Nephron (organoid): ENCODE measurements around the gene FNBP1.
"Not testable (repeated sequence)": the region's sequence is repeated elsewhere in the genome, so short reads cannot be mapped to it uniquely, and the experiment has no call there.

Source experiments
- H3K27ac Mint-ChIP-seq, 3 experiments: 2 replicates each; pipeline ENCODE4 v1.8.0; 2020; ENCODE audit warnings: mixed read lengths in 3 of 3, mild to moderate bottlenecking in 2 of 3, moderate library complexity in 1 of 3
- H3K27me3 Mint-ChIP-seq: 2 replicates; pipeline ENCODE4 v1.8.0; 2021; ENCODE audit warnings: low read depth, mild to moderate bottlenecking, moderate library complexity, mixed read lengths
- H3K36me3 Mint-ChIP-seq: 2 replicates; pipeline ENCODE4 v1.8.0; 2020; ENCODE audit warnings: low read depth, mixed read lengths
- H3K4me1 Mint-ChIP-seq: 2 replicates; pipeline ENCODE4 v1.8.0; 2020; ENCODE audit warnings: mixed read lengths
- H3K4me3 Mint-ChIP-seq, 3 experiments: 2 replicates each; pipeline ENCODE4 v1.8.0; 2020; ENCODE audit warnings: mild to moderate bottlenecking in 3 of 3, mixed read lengths in 3 of 3, moderate library complexity in 2 of 3
- H3K9me3 Mint-ChIP-seq: 2 replicates; pipeline ENCODE4 v1.8.0; 2020; ENCODE audit warnings: mixed read lengths
- TF ChIP-seq, protein P1 (sequence below), 3 experiments: fragments of 200-600 bp; sonication (generic); IDR thresholded peaks; one replicate each; pipeline ENCODE4 v1.5.0; 2021; ENCODE audit warnings: antibody characterized with exemption in 3 of 3; ENCODE audit not compliant: unreplicated experiment in 3 of 3

Gene FNBP1

DNA sequence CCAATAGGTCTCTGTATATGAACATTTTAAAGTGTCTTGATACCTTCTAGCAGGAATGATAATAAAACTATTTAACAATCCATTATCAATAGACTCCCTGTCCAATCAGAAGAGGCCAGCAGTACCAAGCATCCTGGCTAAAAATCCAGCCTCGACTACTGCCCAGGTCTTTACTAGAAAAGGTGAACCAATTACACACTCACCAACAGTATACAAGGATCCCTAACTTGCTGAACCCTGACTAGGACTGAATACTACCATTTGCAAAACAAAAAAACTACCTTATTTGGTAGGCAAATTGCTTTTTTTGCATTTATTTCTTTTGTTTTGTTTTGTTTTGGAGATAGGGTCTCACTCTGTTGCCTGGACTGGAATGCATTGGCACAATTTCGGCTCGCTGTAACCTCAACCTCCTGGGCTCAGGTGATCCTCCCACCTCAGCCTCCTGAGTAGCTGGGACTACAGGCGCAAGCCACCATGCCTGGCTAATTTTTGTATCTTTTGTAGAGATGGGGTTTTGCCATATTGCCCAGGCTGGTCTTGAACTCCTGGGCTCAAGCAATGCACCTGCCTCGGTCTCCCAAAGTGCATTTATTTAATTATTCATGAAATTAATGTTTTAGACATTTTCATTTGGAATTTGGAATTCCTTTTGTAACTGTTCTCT, 27.5 kb downstream of the FNBP1 start:
- no peak overlapping the region for H3K27ac Mint-ChIP-seq
- H3K9me3 Mint-ChIP-seq: peaks cover 12% of the 10 kb centered on the region
- no peaks in the 10 kb centered on the region for H3K27me3 Mint-ChIP-seq
- TF ChIP-seq, protein P1, sequence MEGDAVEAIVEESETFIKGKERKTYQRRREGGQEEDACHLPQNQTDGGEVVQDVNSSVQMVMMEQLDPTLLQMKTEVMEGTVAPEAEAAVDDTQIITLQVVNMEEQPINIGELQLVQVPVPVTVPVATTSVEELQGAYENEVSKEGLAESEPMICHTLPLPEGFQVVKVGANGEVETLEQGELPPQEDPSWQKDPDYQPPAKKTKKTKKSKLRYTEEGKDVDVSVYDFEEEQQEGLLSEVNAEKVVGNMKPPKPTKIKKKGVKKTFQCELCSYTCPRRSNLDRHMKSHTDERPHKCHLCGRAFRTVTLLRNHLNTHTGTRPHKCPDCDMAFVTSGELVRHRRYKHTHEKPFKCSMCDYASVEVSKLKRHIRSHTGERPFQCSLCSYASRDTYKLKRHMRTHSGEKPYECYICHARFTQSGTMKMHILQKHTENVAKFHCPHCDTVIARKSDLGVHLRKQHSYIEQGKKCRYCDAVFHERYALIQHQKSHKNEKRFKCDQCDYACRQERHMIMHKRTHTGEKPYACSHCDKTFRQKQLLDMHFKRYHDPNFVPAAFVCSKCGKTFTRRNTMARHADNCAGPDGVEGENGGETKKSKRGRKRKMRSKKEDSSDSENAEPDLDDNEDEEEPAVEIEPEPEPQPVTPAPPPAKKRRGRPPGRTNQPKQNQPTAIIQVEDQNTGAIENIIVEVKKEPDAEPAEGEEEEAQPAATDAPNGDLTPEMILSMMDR (IDR thresholded peaks at IDR 0.05; ENCODE audit: unreplicated experiment in 3 of 3): no peak
- peaks cover 19% of the 10 kb centered on the region for H3K36me3 Mint-ChIP-seq
- H3K4me3 Mint-ChIP-seq: no peak overlapping the region
- peaks cover under 1% of the 10 kb centered on the region for H3K4me1 Mint-ChIP-seq

DNA sequence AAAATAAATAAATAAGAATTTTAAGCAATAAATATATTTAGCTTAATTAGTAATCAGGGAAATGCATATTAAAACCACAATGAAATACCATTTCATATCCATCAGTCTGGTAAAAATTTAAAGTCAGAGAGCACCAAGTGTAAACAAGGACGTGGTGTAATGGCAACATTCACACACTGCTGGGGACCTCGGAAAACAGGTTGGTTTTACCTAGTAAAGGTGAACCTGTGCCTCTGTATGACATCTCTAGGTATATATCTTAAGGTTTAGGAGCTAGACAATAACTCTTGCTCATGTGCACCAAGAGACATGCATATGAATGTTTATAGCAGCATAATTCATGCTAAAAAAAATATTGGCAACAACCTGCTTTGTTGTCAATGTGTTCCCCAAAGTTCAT, 29.7 kb downstream of the FNBP1 start:
- Mint-ChIP-seq H3K27me3 (no peaks in the 10 kb centered on the region), H3K4me1 (no peaks in the 10 kb centered on the region), H3K9me3 (peaks cover 12% of the 10 kb centered on the region), H3K36me3 (peaks cover 20% of the 10 kb centered on the region), H3K27ac (no peak overlapping the region), H3K4me3 (no peak overlapping the region)
- TF ChIP-seq, protein P1 (IDR thresholded peaks at IDR 0.05; ENCODE audit: unreplicated experiment in 3 of 3): no peak

DNA sequence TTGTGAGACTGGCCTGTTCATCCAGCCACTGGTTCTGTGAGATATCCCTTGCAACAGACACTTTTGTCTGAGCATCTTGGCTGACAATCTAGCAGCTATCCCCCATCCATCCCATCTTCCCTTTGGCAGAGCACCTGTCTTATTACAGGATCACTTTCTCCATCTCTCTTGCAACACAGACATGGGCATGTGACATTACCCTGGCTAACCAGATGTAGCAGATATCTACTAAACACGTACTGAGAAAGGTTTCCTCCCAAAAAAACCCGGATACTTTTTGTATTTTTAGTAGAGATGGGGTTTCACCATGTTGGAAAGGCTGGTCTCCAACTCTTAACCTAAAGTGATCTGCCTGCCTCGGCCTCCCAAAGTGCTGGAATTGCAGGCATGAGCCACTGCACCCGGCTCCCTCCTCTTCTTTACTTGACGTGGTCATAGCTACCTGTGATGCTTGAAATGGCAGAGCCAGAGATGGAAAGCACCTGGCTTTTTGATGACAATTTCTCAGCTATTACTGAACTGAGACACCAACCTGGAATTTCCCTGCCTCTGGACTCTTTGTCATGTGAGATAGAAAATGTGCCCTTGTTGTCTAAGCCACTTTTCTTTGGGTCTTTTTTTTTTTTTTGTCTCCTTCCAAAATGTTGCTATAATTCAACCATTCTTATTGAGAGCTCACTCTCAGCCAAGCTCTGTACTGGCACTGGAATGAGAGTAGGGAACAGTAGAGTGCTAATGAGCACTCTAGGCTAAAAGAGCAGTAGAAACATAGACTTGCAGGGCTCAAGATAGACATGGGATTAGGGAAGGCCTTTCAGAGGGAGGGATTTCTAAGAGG, 32.6 kb downstream of the FNBP1 start:
- TF ChIP-seq, protein P1 (IDR thresholded peaks at IDR 0.05; ENCODE audit: unreplicated experiment in 3 of 3): no peak
- Mint-ChIP-seq H3K36me3 (peaks cover 11% of the 10 kb centered on the region), H3K27ac (no peak overlapping the region), H3K27me3 (no peaks in the 10 kb centered on the region), H3K4me1 (no peaks in the 10 kb centered on the region), H3K4me3 (no peak overlapping the region), H3K9me3 (peaks cover 8% of the 10 kb centered on the region)

- H3K4me1 Mint-ChIP-seq, H3K4me3 Mint-ChIP-seq, H3K27me3 Mint-ChIP-seq, H3K9me3 Mint-ChIP-seq, H3K27ac Mint-ChIP-seq: not testable (repeated sequence)
- peaks cover 11% of the 10 kb centered on the region for H3K36me3 Mint-ChIP-seq
These were observed 33.4 kb downstream of the FNBP1 start for GRCh38 chr9:130009546-130009945.

DNA sequence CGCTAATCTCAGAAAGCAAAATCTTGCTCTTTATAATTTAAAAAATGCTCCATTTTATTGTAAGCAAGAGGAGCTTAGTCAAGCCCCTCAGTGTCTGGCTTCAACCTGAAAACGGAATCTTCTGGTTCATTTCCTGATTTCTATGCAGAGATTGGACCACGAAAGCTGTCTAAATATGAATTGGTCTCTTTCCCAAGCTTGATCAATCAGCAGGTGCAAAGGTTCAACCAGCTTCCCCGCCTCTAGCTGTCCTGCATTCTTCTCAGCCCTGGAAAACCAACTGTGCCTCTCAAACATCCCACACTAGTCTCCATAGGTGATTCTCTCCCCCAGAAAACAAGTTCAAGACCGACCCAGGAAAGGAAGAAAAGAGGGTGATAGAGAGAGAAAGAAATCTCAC, 34.5 kb downstream of the FNBP1 start:
- Mint-ChIP-seq H3K27me3 (no peaks in the 10 kb centered on the region), H3K9me3 (peaks cover 5% of the 10 kb centered on the region), H3K36me3 (peaks cover 9% of the 10 kb centered on the region), H3K4me3 (no peak overlapping the region), H3K4me1 (no peaks in the 10 kb centered on the region), H3K27ac (no peak overlapping the region)
- TF ChIP-seq, protein P1 (IDR thresholded peaks at IDR 0.05; ENCODE audit: unreplicated experiment in 3 of 3): no peak

DNA sequence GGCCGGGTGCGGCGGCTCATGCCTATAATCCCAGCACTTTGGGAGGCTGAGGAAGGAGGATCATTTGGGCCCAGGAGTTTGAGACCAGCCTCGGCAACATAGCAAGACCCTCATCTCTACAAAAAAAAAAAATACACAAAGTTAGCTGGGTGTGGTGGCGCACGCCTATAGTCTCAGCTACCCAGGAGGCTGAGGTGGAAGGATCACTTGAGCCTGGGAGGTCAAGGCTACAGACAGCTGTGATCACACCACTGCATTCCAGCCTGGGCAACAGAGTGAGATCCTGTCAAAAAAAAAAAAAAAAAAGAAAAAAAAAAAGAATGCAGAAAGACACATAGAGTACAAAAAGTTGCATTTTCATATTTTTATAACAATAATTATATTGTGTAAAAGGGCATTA, 36.0 kb downstream of the FNBP1 start:
- Mint-ChIP-seq H3K36me3 (peaks cover 16% of the 10 kb centered on the region), H3K27ac (peak overlapping the region in 1 of 3 experiments; percentile 50)
- H3K4me1 Mint-ChIP-seq, H3K4me3 Mint-ChIP-seq, H3K9me3 Mint-ChIP-seq, H3K27me3 Mint-ChIP-seq: not testable (repeated sequence)
